MM.1S (cell line): ENCODE data around the gene CIITA.

Experiments
- EZH2 ChIP-seq: fragments of 300-600 bp; sonication (generic); optimal IDR thresholded peaks from 2 replicates; pipeline ENCODE3; 2017; ENCODE audit warnings: low read depth, mild to moderate bottlenecking, antibody characterized with exemption, low read length, mixed read lengths
- TF ChIP-seq, protein P1 (sequence below): fragments of 300-600 bp; sonication (generic); IDR thresholded peaks from 2 replicates; pipeline ENCODE4 v1.5.1; 2016; ENCODE audit warnings: antibody characterized with exemption, low read length, mixed read lengths

- TF ChIP-seq, protein P1, sequence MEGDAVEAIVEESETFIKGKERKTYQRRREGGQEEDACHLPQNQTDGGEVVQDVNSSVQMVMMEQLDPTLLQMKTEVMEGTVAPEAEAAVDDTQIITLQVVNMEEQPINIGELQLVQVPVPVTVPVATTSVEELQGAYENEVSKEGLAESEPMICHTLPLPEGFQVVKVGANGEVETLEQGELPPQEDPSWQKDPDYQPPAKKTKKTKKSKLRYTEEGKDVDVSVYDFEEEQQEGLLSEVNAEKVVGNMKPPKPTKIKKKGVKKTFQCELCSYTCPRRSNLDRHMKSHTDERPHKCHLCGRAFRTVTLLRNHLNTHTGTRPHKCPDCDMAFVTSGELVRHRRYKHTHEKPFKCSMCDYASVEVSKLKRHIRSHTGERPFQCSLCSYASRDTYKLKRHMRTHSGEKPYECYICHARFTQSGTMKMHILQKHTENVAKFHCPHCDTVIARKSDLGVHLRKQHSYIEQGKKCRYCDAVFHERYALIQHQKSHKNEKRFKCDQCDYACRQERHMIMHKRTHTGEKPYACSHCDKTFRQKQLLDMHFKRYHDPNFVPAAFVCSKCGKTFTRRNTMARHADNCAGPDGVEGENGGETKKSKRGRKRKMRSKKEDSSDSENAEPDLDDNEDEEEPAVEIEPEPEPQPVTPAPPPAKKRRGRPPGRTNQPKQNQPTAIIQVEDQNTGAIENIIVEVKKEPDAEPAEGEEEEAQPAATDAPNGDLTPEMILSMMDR = no peak
- no peak for TF ChIP-seq EZH2
Measured at GRCh38 chr16:10852948-10853347, 24.1 kb upstream of the CIITA start.
